Right lobe of liver (tissue), 6 donors: ENCODE measurements around the gene CRTAC1. TPM values are rescaled to one million over a fixed set of nuclear protein-coding genes. Genes with fewer than 3 reads are reported as not detected.

Source experiments
- ATAC-seq, 4 donors: fragments of 200-7000 bp; cut with Tn5 transposase; one replicate each; pipeline ENCODE4 v1.9.1; 2020; ENCODE audit warnings: mild to moderate bottlenecking in 4 of 4, moderate library complexity in 4 of 4
- DNase-seq, 3 donors: peaks; one replicate each; pipeline ENCODE4 v3.0.0-alpha.2; 2020
- H3K27ac ChIP-seq, 3 donors: fragments of 200-600 bp; one replicate each; pipeline ENCODE4 v1.8.0; 2022
- H3K27me3 ChIP-seq, 2 donors: fragments of 200-600 bp; one replicate each; pipeline ENCODE4 v1.8.0; 2022
- H3K36me3 ChIP-seq, 4 donors: fragments of 200-600 bp; sonication (generic) in 1 of 4; one replicate each; pipeline versions ENCODE4 v1.5.1 to v1.8.0; 2017 to 2022; ENCODE audit warnings: control low read depth in 1 of 4
- H3K4me1 ChIP-seq, 4 donors: fragments of 200-600 bp; sonication (generic) in 1 of 4; one replicate each; pipeline versions ENCODE4 v1.5.1 to v1.8.0; 2017 to 2022; ENCODE audit warnings: control low read depth in 1 of 4
- H3K4me3 ChIP-seq, 3 donors: fragments of 200-600 bp; one replicate each; pipeline ENCODE4 v1.8.0; 2022
- H3K9me3 ChIP-seq, 4 donors: fragments of 200-600 bp; sonication (generic) in 1 of 4; one replicate each; pipeline versions ENCODE4 v1.5.1 to v1.8.0; 2017 to 2022; ENCODE audit warnings: control low read depth in 1 of 4
- CTCF ChIP-seq, 4 donors: fragments of 200-600 bp in 3 of 4; fragments of 450-650 bp in 1 of 4; IDR thresholded peaks; one replicate each; pipeline versions ENCODE4 v1.5.1 to v1.8.0; 2016 to 2022; ENCODE audit warnings: antibody characterized with exemption in 4 of 4, mild to moderate bottlenecking in 2 of 4
- POLR2A ChIP-seq: fragments of 450-650 bp; IDR thresholded peaks from one replicate; pipeline ENCODE4 v1.6.1; 2017; ENCODE audit warnings: antibody characterized with exemption, mild to moderate bottlenecking
- WGBS: methylation state at CpG from one replicate; pipeline ENCODE4 v1.1.6; 2018; ENCODE audit warnings: low coverage, low lambda C conversion rate; ENCODE audit not compliant: insufficient coverage; ENCODE audit errors: missing lambda C conversion rate; 5-methylcytosine and 5-hydroxymethylcytosine counted together
- intact Hi-C, 2 donors: fragments of 100-400 bp; cut with DNase I; formaldehyde crosslinking; loops; one replicate each; pipeline versions ENCODE4 v1.11.2 to v1.14.1; 2022
- total RNA-seq, 6 experiments: library from RNA; depleted of rRNA in 2 of 6; stranded (reverse); fragments of >200 nt in 2 of 6; fragmentation: NEBNext Ultra II Directional in 3 of 6; extraction: Animal tissue kit (Norgen Biotek cat#: 25700) in 3 of 6; gene quantifications; one replicate each; pipeline versions ENCODE4 v1.1.0 to v1.2.4, GENCODE V29; 2016 to 2023
- donor health status: DM: no; HTN: yes; CAD: no.
- donor health status: DM: no; HTN: no; CAD: no.
- donor health status: DM: no; HTN: no; CAD: no.
- donor health status: DM: no; HTN: yes; CAD: no.
- donor health status: DM: no; HTN: yes; CAD: no.

Gene CRTAC1
- total RNA-seq, 6 experiments from 2014 or later = 0.20 TPM; not detected in 5

- TF ChIP-seq CTCF (IDR thresholded peaks at IDR 0.05) (no peak), POLR2A (no peak)
- H3K36me3 ChIP-seq = no peaks in the 10 kb centered on the region
- intact Hi-C loops = no loop called here
- H3K27ac ChIP-seq = no peak overlapping the region
- no peaks in the 10 kb centered on the region for H3K4me1 ChIP-seq
- no peak overlapping the region for H3K4me3 ChIP-seq
- WGBS = 34% methylated on average over 2 of the region's 2 CpGs
- no peak for DNase-seq
- no peaks in the 10 kb centered on the region for H3K9me3 ChIP-seq
- no peaks in the 10 kb centered on the region for H3K27me3 ChIP-seq
- ATAC-seq = no peak
Observed at GRCh38 chr10:98012644-98013043, 17.8 kb downstream of the CRTAC1 start.

DNA sequence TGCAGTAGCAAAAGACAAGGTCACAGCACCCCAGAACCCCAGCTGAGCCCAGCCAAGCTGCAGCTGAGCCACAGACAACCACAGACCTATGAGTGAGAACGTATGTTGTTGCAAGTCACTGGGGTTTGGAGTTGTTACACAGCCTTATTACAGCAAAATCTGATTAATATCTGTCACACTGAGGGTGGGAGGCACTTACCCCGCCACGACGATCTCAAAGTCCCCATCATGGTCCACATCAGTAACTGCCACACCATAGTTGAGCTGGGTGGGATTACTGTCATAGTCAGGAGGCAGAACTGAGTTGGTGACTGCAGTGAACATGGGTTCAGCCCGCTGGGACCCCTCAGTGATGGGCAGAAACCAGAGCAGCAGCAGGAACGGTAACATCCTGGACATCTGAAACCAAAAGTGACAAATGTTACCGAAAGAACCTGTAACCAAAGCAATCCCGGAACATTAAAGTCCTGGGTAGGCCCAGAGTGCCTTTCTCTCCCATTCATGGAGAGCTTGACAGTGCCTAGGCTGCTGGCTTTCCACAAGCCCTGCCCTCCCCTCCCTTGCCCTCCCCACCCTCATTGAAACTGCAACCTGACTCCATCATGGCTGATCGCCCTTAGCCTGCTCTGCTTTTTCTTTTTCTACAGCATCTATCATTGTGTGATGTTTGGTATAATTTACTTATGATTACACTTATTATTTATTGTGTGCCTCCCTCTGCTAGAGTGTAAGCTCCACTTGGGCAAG lies 19.3 kb downstream of the CRTAC1 start:
- intact Hi-C loops = no loop called here
- Histone ChIP-seq H3K36me3 (no peaks in the 10 kb centered on the region), H3K4me1 (no peaks in the 10 kb centered on the region), H3K27me3 (no peaks in the 10 kb centered on the region), H3K9me3 (no peaks in the 10 kb centered on the region), H3K4me3 (no peak overlapping the region), H3K27ac (no peak overlapping the region)
- TF ChIP-seq CTCF (IDR thresholded peaks at IDR 0.05) = no peak
- no peak for TF ChIP-seq POLR2A
- 53% methylated on average over 2 of the region's 9 CpGs for WGBS
- DNase-seq = no peak
- no peak for ATAC-seq

DNA sequence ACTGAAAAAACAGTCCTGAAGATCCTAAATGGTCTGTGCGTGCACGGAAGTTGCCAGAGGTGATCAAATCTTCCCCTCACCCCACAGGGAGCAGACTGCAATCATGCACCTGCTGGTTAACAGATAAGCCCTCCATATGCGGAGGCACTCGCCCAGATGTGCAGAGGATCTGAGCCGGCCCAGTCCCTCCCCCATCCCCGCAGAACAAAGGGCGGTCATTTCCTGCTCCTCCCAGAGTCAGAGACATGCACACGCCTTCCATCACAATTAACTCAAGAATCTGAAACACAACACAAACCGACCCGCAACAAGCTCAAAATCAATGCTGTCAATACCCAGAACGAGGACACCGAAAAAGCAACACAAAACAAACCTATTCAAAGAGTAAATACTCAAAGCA lies 24.2 kb downstream of the CRTAC1 start:
- Histone ChIP-seq H3K4me3 (no peak overlapping the region), H3K27ac (no peak overlapping the region), H3K9me3 (no peaks in the 10 kb centered on the region), H3K36me3 (no peaks in the 10 kb centered on the region), H3K27me3 (no peaks in the 10 kb centered on the region), H3K4me1 (no peaks in the 10 kb centered on the region)
- no peak for DNase-seq
- no peak for TF ChIP-seq CTCF (IDR thresholded peaks at IDR 0.05)
- no peak for TF ChIP-seq POLR2A
- ATAC-seq = no peak
- 6% methylated on average over 12 of the region's 12 CpGs for WGBS
- intact Hi-C loops = no loop called here

- WGBS = 58% methylated on average over 6 of the region's 9 CpGs
- DNase-seq (no peak), ATAC-seq (no peak)
- Histone ChIP-seq H3K36me3 (no peaks in the 10 kb centered on the region), H3K27ac (no peak overlapping the region), H3K4me3 (no peak overlapping the region), H3K27me3 (no peaks in the 10 kb centered on the region), H3K4me1 (no peaks in the 10 kb centered on the region), H3K9me3 (no peaks in the 10 kb centered on the region)
- TF ChIP-seq POLR2A (no peak), CTCF (IDR thresholded peaks at IDR 0.05) (no peak)
- intact Hi-C loops = no loop called here
Observed at GRCh38 chr10:98001736-98002135, 28.7 kb downstream of the CRTAC1 start.
